Erythroblast (primary cell): ENCODE measurements around the gene TCF7L2.

Experiments
- DNase-seq, 2 experiments: peaks; one replicate each; lab custom pipeline; 2025; lab: John Stamatoyannopoulos, UW
- GATA1 ChIP-seq: IDR thresholded peaks from 2 replicates; pipeline ENCODE4 v1.6.1; 2011; ENCODE audit warnings: low read depth, mild to moderate bottlenecking, control low read depth, low read length, moderate library complexity
- POLR2A ChIP-seq: IDR thresholded peaks from 2 replicates; pipeline ENCODE4 v1.6.1; 2011; ENCODE audit warnings: mild to moderate bottlenecking, low read length

TCF7L2 gene

GRCh38 chr10:113175176-113175575, 225.1 kb downstream of the TCF7L2 start:
- no peak for DNase-seq
- TF ChIP-seq GATA1 (no peak), POLR2A (no peak)

GRCh38 chr10:113175756-113176651, 226.0 kb downstream of the TCF7L2 start:
- no peak for DNase-seq
- no peak for TF ChIP-seq GATA1
- TF ChIP-seq POLR2A = no peak

DNA sequence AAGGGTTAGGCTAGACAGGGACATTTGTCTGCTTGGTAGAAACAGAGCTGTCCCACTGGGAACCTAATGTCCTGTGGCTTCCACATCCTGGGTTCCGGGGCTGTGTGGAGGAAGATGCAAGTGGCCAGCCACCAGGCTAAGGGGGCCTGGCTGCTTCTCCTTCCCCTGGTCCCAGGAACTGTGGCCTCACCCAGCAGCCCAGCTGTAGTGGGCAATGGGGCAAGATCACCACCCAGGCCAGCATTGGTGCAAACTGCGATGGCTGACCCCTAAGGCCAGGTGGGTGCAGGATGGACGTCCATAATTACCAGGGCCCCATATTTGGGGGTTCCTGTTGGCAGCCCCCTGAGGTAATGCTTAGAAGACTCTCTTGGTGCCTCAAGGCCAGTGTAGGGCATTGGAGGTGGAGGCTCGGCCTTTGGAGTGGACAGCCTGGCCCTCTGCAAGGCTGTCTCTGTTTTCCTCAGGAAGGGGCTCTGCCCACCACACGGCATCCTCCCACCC, 226.7 kb downstream of the TCF7L2 start:
- DNase-seq = no peak
- no peak for TF ChIP-seq GATA1
- TF ChIP-seq POLR2A = no peak

- DNase-seq = no peak
Observed at GRCh38 chr10:113177156-113177935, 227.3 kb downstream of the TCF7L2 start.

GRCh38 chr10:113177936-113178335, 227.9 kb downstream of the TCF7L2 start:
- no peak for TF ChIP-seq GATA1
- no peak for TF ChIP-seq POLR2A
- no peak for DNase-seq

More at GRCh38 chr10:113177156-113177935, 227.3 kb downstream of the TCF7L2 start:
- TF ChIP-seq GATA1 (no peak), POLR2A (no peak)

DNA sequence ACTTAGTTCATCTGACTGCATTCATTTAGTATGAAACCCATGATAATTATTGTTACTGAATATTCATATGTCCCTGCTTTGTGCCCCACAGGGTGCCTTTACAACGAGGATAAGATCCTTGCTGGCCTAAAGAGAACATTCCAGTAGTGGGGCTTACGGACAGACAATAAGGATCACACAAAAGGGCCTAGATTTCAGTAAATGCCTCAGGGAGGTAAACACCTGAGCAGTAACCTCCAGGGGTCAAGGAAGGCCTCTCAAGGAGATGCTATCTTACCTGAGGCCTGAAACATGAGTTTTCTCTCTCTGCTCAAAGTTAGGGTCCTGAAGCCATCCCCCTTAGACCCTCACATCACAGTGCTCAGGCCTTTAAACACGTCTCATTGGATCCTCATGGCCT, 228.7 kb downstream of the TCF7L2 start:
- no peak for DNase-seq
- no peak for TF ChIP-seq POLR2A
- no peak for TF ChIP-seq GATA1

DNA sequence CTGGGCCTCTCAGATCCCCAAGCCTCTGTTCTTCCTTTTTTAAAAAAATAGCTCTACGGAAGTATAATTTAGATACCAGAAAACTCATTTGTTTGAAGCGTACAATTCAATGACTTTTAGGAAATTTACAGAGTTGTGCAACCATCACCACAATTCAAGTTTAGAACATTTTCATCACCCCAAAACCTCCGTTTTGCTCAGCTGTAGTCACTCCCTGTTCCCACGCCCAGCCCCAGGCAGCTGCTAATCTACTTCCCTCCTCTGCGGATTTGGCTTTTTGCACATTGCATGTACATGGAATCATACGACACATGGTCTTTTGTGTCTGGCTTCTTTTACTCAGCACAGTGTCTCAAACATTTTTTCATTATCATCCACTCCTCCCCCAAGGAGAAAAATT, 229.2 kb downstream of the TCF7L2 start:
- DNase-seq = no peak
- no peak for TF ChIP-seq POLR2A
- no peak for TF ChIP-seq GATA1

GRCh38 chr10:113179966-113180365, 229.9 kb downstream of the TCF7L2 start:
- DNase-seq = no peak
- TF ChIP-seq POLR2A (no peak), GATA1 (no peak)

- TF ChIP-seq POLR2A (no peak), GATA1 (no peak)
- DNase-seq = no peak
Observed at GRCh38 chr10:113180401-113181154, 230.5 kb downstream of the TCF7L2 start.

GRCh38 chr10:113182154-113182553, 232.1 kb downstream of the TCF7L2 start:
- DNase-seq = no peak
- no peak for TF ChIP-seq POLR2A
- no peak for TF ChIP-seq GATA1

GRCh38 chr10:113183573-113183972, 233.5 kb downstream of the TCF7L2 start:
- TF ChIP-seq POLR2A (no peak), GATA1 (no peak)

DNA sequence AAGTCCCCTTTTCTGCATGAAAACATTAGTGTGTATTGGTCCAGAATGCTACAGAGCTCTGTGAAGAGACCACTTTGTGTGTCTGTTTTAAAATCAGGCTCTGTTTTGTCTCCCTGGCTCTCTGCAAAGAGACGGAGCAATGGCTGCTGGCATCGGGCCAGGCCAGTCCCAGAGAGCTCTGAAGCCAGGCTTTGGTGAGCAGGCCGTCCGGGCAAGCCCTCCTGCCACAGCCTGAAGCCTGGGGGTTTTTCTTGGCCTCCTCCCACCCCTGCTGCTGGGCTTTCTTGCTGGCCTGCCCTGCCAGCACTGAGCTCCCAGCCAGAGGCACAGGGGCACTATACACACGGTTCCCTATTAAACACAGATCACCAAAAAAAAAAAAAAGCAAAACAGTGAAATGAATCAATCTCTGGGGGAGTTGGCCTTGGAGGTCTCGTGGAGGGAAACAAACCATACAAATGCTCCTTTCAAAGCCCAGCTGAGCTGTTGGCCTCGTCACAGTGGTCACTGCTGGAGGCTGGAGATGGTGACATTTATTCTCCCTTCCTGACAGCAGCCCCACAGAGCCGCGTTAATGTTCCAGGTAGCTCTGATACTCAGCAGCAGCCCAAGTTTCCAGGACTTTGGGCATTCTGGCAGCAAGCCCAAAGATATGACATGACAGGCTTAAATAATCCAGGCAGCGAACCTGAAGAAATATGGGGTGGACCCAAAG, 237.2 kb downstream of the TCF7L2 start:
- DNase-seq = no peak
- TF ChIP-seq GATA1 = no peak
- TF ChIP-seq POLR2A = no peak

More at GRCh38 chr10:113183573-113183972, 233.5 kb downstream of the TCF7L2 start:
- DNase-seq = no peak

DNA sequence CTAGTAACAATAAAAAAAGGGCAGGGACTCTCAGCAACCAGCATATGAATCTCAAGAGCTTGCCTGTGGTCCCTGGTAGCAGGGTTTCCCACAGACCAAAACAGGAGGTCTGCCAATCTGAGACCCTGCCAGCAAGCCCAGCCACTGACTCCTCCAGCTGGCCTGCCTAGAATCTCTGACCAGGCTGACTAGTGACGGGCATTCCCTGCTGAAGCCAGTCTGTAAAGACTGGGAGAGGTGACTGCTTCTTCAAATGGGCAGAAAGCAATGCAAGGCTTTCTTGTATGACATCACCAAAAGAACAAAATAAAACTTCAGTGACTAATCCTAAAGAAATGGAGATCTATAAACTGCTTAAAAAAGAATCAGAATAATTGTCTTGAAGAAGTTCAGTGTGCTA, 249.4 kb downstream of the TCF7L2 start:
- TF ChIP-seq POLR2A (no peak), GATA1 (no peak)

More for the DNA sequence above, 249.4 kb downstream of the TCF7L2 start:
- no peak for DNase-seq
